Superior temporal gyrus (tissue), 1 donor: Measurements from ENCODE around the gene PCDHGA12.
A peak's percentile ranks its signal among the peaks of the same experiment; 100 is the strongest.
"Not testable (repeated sequence)": the region's sequence is repeated elsewhere in the genome, so short reads cannot be mapped to it uniquely, and the experiment has no call there.

Source experiments
- DNase-seq: peaks from one replicate; pipeline ENCODE4 v3.0.0-alpha.2; 2016; ENCODE audit errors: extremely low spot score

PCDHGA12 gene

GRCh38 chr5:141407790-141408505 lies 22.4 kb upstream of the PCDHGA12 start, which contains the start of gene PCDHGB6:
Gene PCDHGB6 (plus strand): TSS chr5:141408021. CDS start chr5:141408203, 182 bp downstream.
- DNase-seq: not testable (repeated sequence)

GRCh38 chr5:141409598-141410306 lies 20.6 kb upstream of the PCDHGA12 start:
- no peak for DNase-seq

GRCh38 chr5:141411575-141411974 lies 18.7 kb upstream of the PCDHGA12 start:
- DNase-seq: no peak

- peak; percentile 13 for DNase-seq
These were observed 17.3 kb upstream of the PCDHGA12 start, which contains the start of gene PCDHGA10 for GRCh38 chr5:141412854-141413539. Gene PCDHGA10 (plus strand): TSS chr5:141412987. CDS start chr5:141413176, 189 bp downstream.

GRCh38 chr5:141413540-141414069 lies 16.7 kb upstream of the PCDHGA12 start:
- no peak for DNase-seq

GRCh38 chr5:141414548-141415274 lies 15.6 kb upstream of the PCDHGA12 start:
- DNase-seq: not testable (repeated sequence)

GRCh38 chr5:141415275-141415618 lies 15.1 kb upstream of the PCDHGA12 start:
- not testable (repeated sequence) for DNase-seq

- DNase-seq: peak; percentile 46
These were observed 12.7 kb upstream of the PCDHGA12 start, which contains the start of gene PCDHGB7 for GRCh38 chr5:141417494-141418172. Gene PCDHGB7 (plus strand): TSS chr5:141417677. CDS start chr5:141417860, 183 bp downstream.

GRCh38 chr5:141419074-141419880 lies 11.0 kb upstream of the PCDHGA12 start:
- DNase-seq: no peak

- DNase-seq: peak; percentile 16
These were observed 9.3 kb upstream of the PCDHGA12 start, which contains the start of gene PCDHGA11 for GRCh38 chr5:141420855-141421488. Gene PCDHGA11 (plus strand): TSS chr5:141421051. CDS start chr5:141421228, 177 bp downstream.

GRCh38 chr5:141421489-141421855 lies 8.8 kb upstream of the PCDHGA12 start:
- no peak for DNase-seq

- no peak for DNase-seq
These were observed 7.5 kb upstream of the PCDHGA12 start for GRCh38 chr5:141422742-141423291.

- no peak for DNase-seq
These were observed 2.4 kb upstream of the PCDHGA12 start for GRCh38 chr5:141427783-141428426.

- DNase-seq: no peak
These were observed 979 bp downstream of the PCDHGA12 start for GRCh38 chr5:141431286-141431685.

GRCh38 chr5:141432308-141432707 lies 2.0 kb downstream of the PCDHGA12 start:
- not testable (repeated sequence) for DNase-seq

- DNase-seq: not testable (repeated sequence)
These were observed 2.4 kb downstream of the PCDHGA12 start for GRCh38 chr5:141432726-141433125.

- no peak for DNase-seq
These were observed 3.7 kb downstream of the PCDHGA12 start for GRCh38 chr5:141434006-141434405.

GRCh38 chr5:141437221-141437620 lies 6.9 kb downstream of the PCDHGA12 start:
- no peak for DNase-seq
